Renal pelvis (tissue), 4 donors: Measurements from ENCODE around the gene TNFRSF4. TPM values are rescaled to one million over a fixed set of nuclear protein-coding genes. Genes with fewer than 3 reads are reported as not detected.
"Not testable (repeated sequence)": the region's sequence is repeated elsewhere in the genome, so short reads cannot be mapped to it uniquely, and the experiment has no call there.

Experiments
- DNase-seq: peaks from one replicate; pipeline ENCODE4 v3.0.0-alpha.2; 2013
- polyA plus RNA-seq, 3 donors: library from polyadenylated mRNA; unstranded; fragments of 120-200 nt; gene quantifications; one replicate each; pipeline ENCODE4 v1.2.1, GENCODE V29; 2013; ENCODE audit not compliant: insufficient read length in 3 of 3

Gene TNFRSF4
- polyA plus RNA-seq, 3 donors, result 1.5 to 2.7 (median 2.7) TPM

- no peak for DNase-seq
These were observed 30.7 kb downstream of the TNFRSF4 start for GRCh38 chr1:1183221-1183747.

- DNase-seq, result no peak
These were observed 31.3 kb downstream of the TNFRSF4 start for GRCh38 chr1:1182491-1183220.

- no peak for DNase-seq
These were observed 32.0 kb downstream of the TNFRSF4 start for GRCh38 chr1:1181938-1182410.

GRCh38 chr1:1181129-1181937, 32.6 kb downstream of the TNFRSF4 start:
- no peak for DNase-seq

- no peak for DNase-seq
These were observed 33.7 kb downstream of the TNFRSF4 start for GRCh38 chr1:1179983-1180861.

- no peak for DNase-seq
These were observed 34.5 kb downstream of the TNFRSF4 start for GRCh38 chr1:1179346-1179982.

- DNase-seq, result no peak
These were observed 35.1 kb downstream of the TNFRSF4 start for GRCh38 chr1:1178794-1179331.

GRCh38 chr1:1177452-1178206, 36.3 kb downstream of the TNFRSF4 start:
- DNase-seq, result no peak

GRCh38 chr1:1176931-1177330, 37.0 kb downstream of the TNFRSF4 start:
- no peak for DNase-seq

GRCh38 chr1:1176063-1176761, 37.7 kb downstream of the TNFRSF4 start:
- not testable (repeated sequence) for DNase-seq

- no peak for DNase-seq
These were observed 38.5 kb downstream of the TNFRSF4 start for GRCh38 chr1:1175221-1176062.

GRCh38 chr1:1173793-1174415, 40.0 kb downstream of the TNFRSF4 start, which contains the start of gene TTLL10:
Gene TTLL10, plus strand, starts transcription at chr1:1173880. Its CDS starts 5,336 bp downstream, at chr1:1179216.
- DNase-seq, result peak; percentile 80

- no peak for DNase-seq
These were observed 40.7 kb downstream of the TNFRSF4 start for GRCh38 chr1:1173061-1173792.

- DNase-seq, result no peak
These were observed 42.2 kb downstream of the TNFRSF4 start for GRCh38 chr1:1171546-1172340.

- DNase-seq, result no peak
These were observed 42.8 kb downstream of the TNFRSF4 start for GRCh38 chr1:1171161-1171545.
